RWPE1 (cell line): ENCODE measurements around the gene SHISA9.
"Not testable (repeated sequence)": the region's sequence is repeated elsewhere in the genome, so short reads cannot be mapped to it uniquely, and the experiment has no call there.

ENCODE experiments used
- CTCF ChIA-PET: fragments of 350-600 bp; sonication (Branson Sonifier 250); formaldehyde crosslinking; extraction: SDS; loops from one replicate; lab custom pipeline; 2021; lab: Yijun Ruan, JAX
- POLR2A ChIA-PET: fragments of 400-600 bp; formaldehyde crosslinking; extraction: SDS; loops from one replicate; lab custom pipeline; 2020; ENCODE audit warnings: antibody characterized with exemption; ENCODE audit not compliant: low non-redundant PET; lab: Yijun Ruan, JAX
- DNase-seq: peaks from one replicate; pipeline ENCODE4 v3.0.0; 2012; ENCODE audit warnings: low spot score
- H3K27ac ChIP-seq: fragments of 450-650 bp; 2 replicates; pipeline ENCODE4 v1.5.1; 2017
- CTCF ChIP-seq: fragments of 450-650 bp; conservative IDR thresholded peaks from 2 replicates; pipeline ENCODE4 v1.5.1; 2017; ENCODE audit warnings: low read depth, mild to moderate bottlenecking

SHISA9 gene

GRCh38 chr16:12906765-12907516, 5.5 kb downstream of the SHISA9 start:
- H3K27ac ChIP-seq, result no peak overlapping the region
- POLR2A ChIA-PET, result no interaction called here
- CTCF ChIA-PET, result no interaction called here
- TF ChIP-seq CTCF, result no peak
- no peak for DNase-seq

GRCh38 chr16:12907670-12908233, 6.4 kb downstream of the SHISA9 start:
- H3K27ac ChIP-seq, result no peak overlapping the region
- CTCF ChIA-PET, result interaction anchor here (0.5 to 0.9 kb wide), 3 partner anchors 275 to 534 kb away, joined by 3 to 4 read pairs (median 3); no protein-coding TSS in a partner anchor
- DNase-seq, result no peak
- POLR2A ChIA-PET, result no interaction called here
- TF ChIP-seq CTCF, result no peak

GRCh38 chr16:12917246-12917645, 15.8 kb downstream of the SHISA9 start:
- no peak overlapping the region for H3K27ac ChIP-seq
- CTCF ChIA-PET, result no interaction called here
- no peak for TF ChIP-seq CTCF
- DNase-seq, result no peak
- POLR2A ChIA-PET, result no interaction called here

- TF ChIP-seq CTCF, result no peak
- POLR2A ChIA-PET, result no interaction called here
- CTCF ChIA-PET, result interaction anchor here (0.7 kb wide), 1 partner anchor 101 kb away, joined by 3 read pairs; no protein-coding TSS in a partner anchor
- DNase-seq, result no peak
- no peak overlapping the region for H3K27ac ChIP-seq
Measured at GRCh38 chr16:12917653-12918052, 16.3 kb downstream of the SHISA9 start.

GRCh38 chr16:12920739-12921138, 19.3 kb downstream of the SHISA9 start:
- POLR2A ChIA-PET, result no interaction called here
- no peak for TF ChIP-seq CTCF
- DNase-seq, result no peak
- CTCF ChIA-PET, result no interaction called here
- H3K27ac ChIP-seq, result no peak overlapping the region

GRCh38 chr16:12923640-12924039, 22.2 kb downstream of the SHISA9 start:
- H3K27ac ChIP-seq, POLR2A ChIA-PET, DNase-seq: not testable (repeated sequence)
- CTCF ChIA-PET, result interaction anchor here (0.6 kb wide), 1 partner anchor 1469 kb away, joined by 3 read pairs; no protein-coding TSS in a partner anchor
